Measurements from ENCODE around the gene PPIE.

PPIE gene

GRCh38 chr1:39735731-39736130, 3.0 kb upstream of the PPIE start:
- DNase-seq (ENCODE audit: low spot score) = no peak
- no peak for TF ChIP-seq CTCF (IDR thresholded peaks at IDR 0.05; ENCODE audit: extremely low read depth, insufficient read depth, missing control alignments)
- in situ Hi-C loops (cut with MboI; ENCODE audit: low pct_unique_long_range_greater_than_20kb, low sequenced_read_pairs, unreplicated experiment) = no loop called here

- TF ChIP-seq CTCF (IDR thresholded peaks at IDR 0.05; ENCODE audit: extremely low read depth, insufficient read depth, missing control alignments) = no peak
- DNase-seq (ENCODE audit: low spot score) = no peak
- in situ Hi-C loops (cut with MboI; ENCODE audit: low pct_unique_long_range_greater_than_20kb, low sequenced_read_pairs, unreplicated experiment) = no loop called here
Measured at GRCh38 chr1:39737546-39738169, 1.0 kb upstream of the PPIE start.

- DNase-seq (ENCODE audit: low spot score) = no peak
- TF ChIP-seq CTCF (IDR thresholded peaks at IDR 0.05; ENCODE audit: extremely low read depth, insufficient read depth, missing control alignments) = no peak
- in situ Hi-C loops (cut with MboI; ENCODE audit: low pct_unique_long_range_greater_than_20kb, low sequenced_read_pairs, unreplicated experiment) = no loop called here
Measured at GRCh38 chr1:39745016-39745670, 6.5 kb downstream of the PPIE start.

GRCh38 chr1:39751595-39751994, 12.9 kb downstream of the PPIE start:
- TF ChIP-seq CTCF (IDR thresholded peaks at IDR 0.05; ENCODE audit: extremely low read depth, insufficient read depth, missing control alignments) = no peak
- no peak for DNase-seq (ENCODE audit: low spot score)
- in situ Hi-C loops (cut with MboI; ENCODE audit: low pct_unique_long_range_greater_than_20kb, low sequenced_read_pairs, unreplicated experiment) = no loop called here

- no peak for DNase-seq (ENCODE audit: low spot score)
- TF ChIP-seq CTCF (IDR thresholded peaks at IDR 0.05; ENCODE audit: extremely low read depth, insufficient read depth, missing control alignments) = no peak
- in situ Hi-C loops (cut with MboI; ENCODE audit: low pct_unique_long_range_greater_than_20kb, low sequenced_read_pairs, unreplicated experiment) = no loop called here
Measured at GRCh38 chr1:39752703-39753102, 14.0 kb downstream of the PPIE start.

GRCh38 chr1:39753132-39754025, 14.7 kb downstream of the PPIE start:
- in situ Hi-C loops (cut with MboI; ENCODE audit: low pct_unique_long_range_greater_than_20kb, low sequenced_read_pairs, unreplicated experiment) = no loop called here
- no peak for DNase-seq (ENCODE audit: low spot score)
- TF ChIP-seq CTCF (IDR thresholded peaks at IDR 0.05; ENCODE audit: extremely low read depth, insufficient read depth, missing control alignments) = no peak
